ENCODE results near the gene MIXL1. TPM values are rescaled to one million over a fixed set of nuclear protein-coding genes. Genes with fewer than 3 reads are reported as not detected.

Gene MIXL1
- total RNA-seq, 1 experiment from 2014 or later: not detected

DNA sequence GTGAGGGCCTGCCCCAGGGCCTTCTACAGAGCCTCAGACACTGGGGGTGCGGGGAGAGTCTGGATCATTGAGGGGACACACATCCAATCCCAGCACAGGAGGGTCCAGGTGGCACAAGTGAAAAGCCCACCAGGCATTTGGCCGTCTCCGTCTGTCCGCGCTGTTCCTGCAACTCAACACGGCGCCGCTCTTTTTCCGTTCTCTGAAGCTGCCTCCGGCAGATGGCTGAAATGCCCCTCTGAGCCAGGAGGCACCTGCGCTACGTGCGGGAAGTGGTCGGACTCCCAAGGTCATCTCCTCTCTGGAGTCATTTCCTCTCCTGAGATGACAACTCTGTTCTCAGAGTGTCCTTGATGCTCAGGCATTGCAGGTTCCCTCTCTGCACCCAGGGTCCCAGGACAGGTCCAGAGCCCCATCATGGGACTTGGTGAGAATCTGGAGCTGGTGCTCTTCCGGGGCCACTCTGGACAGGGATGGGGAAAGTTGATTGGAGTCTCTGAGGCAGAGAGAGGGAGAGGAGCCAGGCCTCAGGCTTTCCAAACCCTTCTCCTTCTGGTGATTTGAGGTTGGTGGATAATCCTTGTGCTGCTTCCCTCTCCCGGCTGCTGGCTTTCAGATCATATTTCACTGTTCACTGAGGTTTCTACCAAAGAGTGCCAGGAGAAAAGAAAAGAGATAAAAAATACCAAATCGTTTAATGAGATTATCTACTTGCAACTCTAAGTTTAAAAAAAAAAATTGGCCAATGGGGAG is 14.0 kb upstream of the MIXL1 start:
- intact Hi-C loops (cut with micrococcal nuclease): no loop called here
- no peak overlapping the region for H3K27ac ChIP-seq (ENCODE audit: low read depth, low read length)
- H2AFZ ChIP-seq (ENCODE audit: low read depth, low read length, poor library complexity, severe bottlenecking): no peak overlapping the region
- ChIA-PET CTCF (no interaction called here), RAD21 (ENCODE audit: low non-redundant PET in 1 of 2, low total read pairs in 2 of 2, uncharacterized antibody in 2 of 2, unreplicated experiment in 2 of 2) (no interaction called here), POLR2A (no interaction called here)
- H3K4me3 ChIP-seq (replicated peaks in 1 of 2; ENCODE audit: low read depth in 1 of 2, low read length in 2 of 2): no peak overlapping the region
- H3K9ac ChIP-seq (ENCODE audit: low read length): no peak overlapping the region
- no TSS peak for BruUV-seq (replicated peaks)
- H4K20me1 ChIP-seq (ENCODE audit: insufficient read depth): no peaks in the 10 kb centered on the region
- ATAC-seq (no peak), DNase-seq (ENCODE audit: low read depth, low spot score) (no peak)
- H3K79me2 ChIP-seq (ENCODE audit: insufficient read depth, low read length): no peaks in the 10 kb centered on the region
- no peaks in the 10 kb centered on the region for H3K4me1 ChIP-seq (ENCODE audit: control insufficient read depth in 1 of 2, insufficient read depth in 2 of 2, low read length in 2 of 2)
- no peaks in the 10 kb centered on the region for H3K27me3 ChIP-seq (ENCODE audit: insufficient read depth, low read length)
- no peaks in the 10 kb centered on the region for H3K9me3 ChIP-seq (ENCODE audit: control insufficient read depth in 1 of 2, insufficient read depth in 1 of 2, low read depth in 1 of 2, low read length in 2 of 2)
- no peaks in the 10 kb centered on the region for H3K36me3 ChIP-seq (ENCODE audit: control insufficient read depth in 1 of 2, insufficient read depth in 2 of 2, low read length in 2 of 2)
- no peaks in the 10 kb centered on the region for H3K9me2 ChIP-seq (ENCODE audit: insufficient read depth)
- TF ChIP-seq SRF (IDR thresholded peaks at IDR 0.05; ENCODE audit: low read depth) (no peak), SP1 (IDR thresholded peaks at IDR 0.05; ENCODE audit: low read depth) (no peak), CEBPB (IDR thresholded peaks at IDR 0.05; ENCODE audit: low read depth) (no peak), FOSL1 (IDR thresholded peaks at IDR 0.05; ENCODE audit: low read depth) (no peak), EZH2phosphoT487 (IDR thresholded peaks at IDR 0.05; ENCODE audit: borderline replicate concordance) (no peak), JUND (IDR thresholded peaks at IDR 0.05) (no peak), TCF7L2 (IDR thresholded peaks at IDR 0.05; ENCODE audit: borderline replicate concordance, extremely low read depth, insufficient read depth, insufficient read length) (no peak), CBX3 (IDR thresholded peaks at IDR 0.05; ENCODE audit: low read depth) (no peak), RAD21 (IDR thresholded peaks at IDR 0.05; ENCODE audit: low read depth) (no peak), EGR1 (IDR thresholded peaks at IDR 0.05; ENCODE audit: low read depth) (no peak), POLR2AphosphoS5 (IDR thresholded peaks at IDR 0.05; ENCODE audit: low read depth, low read length) (no peak), YY1 (IDR thresholded peaks at IDR 0.05; ENCODE audit: extremely low read depth, insufficient replicate concordance, low read depth, low read length) (no peak), POLR2A (IDR thresholded peaks at IDR 0.05; ENCODE audit: borderline replicate concordance, extremely low read depth, insufficient read depth, insufficient read length) (no peak), ELF1 (IDR thresholded peaks at IDR 0.05; ENCODE audit: borderline replicate concordance, low read depth) (no peak), EZH2 (IDR thresholded peaks at IDR 0.05) (no peak), ZNF274 (IDR thresholded peaks at IDR 0.05; ENCODE audit: low read depth, low read length) (no peak)
- TF ChIP-seq, protein P1, sequence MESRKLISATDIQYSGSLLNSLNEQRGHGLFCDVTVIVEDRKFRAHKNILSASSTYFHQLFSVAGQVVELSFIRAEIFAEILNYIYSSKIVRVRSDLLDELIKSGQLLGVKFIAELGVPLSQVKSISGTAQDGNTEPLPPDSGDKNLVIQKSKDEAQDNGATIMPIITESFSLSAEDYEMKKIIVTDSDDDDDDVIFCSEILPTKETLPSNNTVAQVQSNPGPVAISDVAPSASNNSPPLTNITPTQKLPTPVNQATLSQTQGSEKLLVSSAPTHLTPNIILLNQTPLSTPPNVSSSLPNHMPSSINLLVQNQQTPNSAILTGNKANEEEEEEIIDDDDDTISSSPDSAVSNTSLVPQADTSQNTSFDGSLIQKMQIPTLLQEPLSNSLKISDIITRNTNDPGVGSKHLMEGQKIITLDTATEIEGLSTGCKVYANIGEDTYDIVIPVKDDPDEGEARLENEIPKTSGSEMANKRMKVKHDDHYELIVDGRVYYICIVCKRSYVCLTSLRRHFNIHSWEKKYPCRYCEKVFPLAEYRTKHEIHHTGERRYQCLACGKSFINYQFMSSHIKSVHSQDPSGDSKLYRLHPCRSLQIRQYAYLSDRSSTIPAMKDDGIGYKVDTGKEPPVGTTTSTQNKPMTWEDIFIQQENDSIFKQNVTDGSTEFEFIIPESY (IDR thresholded peaks at IDR 0.05; ENCODE audit: extremely low read depth, insufficient replicate concordance, low read length): no peak
- TF ChIP-seq, protein P2, sequence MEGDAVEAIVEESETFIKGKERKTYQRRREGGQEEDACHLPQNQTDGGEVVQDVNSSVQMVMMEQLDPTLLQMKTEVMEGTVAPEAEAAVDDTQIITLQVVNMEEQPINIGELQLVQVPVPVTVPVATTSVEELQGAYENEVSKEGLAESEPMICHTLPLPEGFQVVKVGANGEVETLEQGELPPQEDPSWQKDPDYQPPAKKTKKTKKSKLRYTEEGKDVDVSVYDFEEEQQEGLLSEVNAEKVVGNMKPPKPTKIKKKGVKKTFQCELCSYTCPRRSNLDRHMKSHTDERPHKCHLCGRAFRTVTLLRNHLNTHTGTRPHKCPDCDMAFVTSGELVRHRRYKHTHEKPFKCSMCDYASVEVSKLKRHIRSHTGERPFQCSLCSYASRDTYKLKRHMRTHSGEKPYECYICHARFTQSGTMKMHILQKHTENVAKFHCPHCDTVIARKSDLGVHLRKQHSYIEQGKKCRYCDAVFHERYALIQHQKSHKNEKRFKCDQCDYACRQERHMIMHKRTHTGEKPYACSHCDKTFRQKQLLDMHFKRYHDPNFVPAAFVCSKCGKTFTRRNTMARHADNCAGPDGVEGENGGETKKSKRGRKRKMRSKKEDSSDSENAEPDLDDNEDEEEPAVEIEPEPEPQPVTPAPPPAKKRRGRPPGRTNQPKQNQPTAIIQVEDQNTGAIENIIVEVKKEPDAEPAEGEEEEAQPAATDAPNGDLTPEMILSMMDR (IDR thresholded peaks at IDR 0.05 in 2 of 3, conservative IDR thresholded peaks at IDR 0.05 in 1 of 3; ENCODE audit: borderline replicate concordance in 1 of 3, insufficient read depth in 1 of 3, low read depth in 2 of 3, low read length in 2 of 3): no peak
- TF ChIP-seq, protein P3, sequence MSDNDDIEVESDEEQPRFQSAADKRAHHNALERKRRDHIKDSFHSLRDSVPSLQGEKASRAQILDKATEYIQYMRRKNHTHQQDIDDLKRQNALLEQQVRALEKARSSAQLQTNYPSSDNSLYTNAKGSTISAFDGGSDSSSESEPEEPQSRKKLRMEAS (IDR thresholded peaks at IDR 0.05): no peak
- TF ChIP-seq, protein P4, sequence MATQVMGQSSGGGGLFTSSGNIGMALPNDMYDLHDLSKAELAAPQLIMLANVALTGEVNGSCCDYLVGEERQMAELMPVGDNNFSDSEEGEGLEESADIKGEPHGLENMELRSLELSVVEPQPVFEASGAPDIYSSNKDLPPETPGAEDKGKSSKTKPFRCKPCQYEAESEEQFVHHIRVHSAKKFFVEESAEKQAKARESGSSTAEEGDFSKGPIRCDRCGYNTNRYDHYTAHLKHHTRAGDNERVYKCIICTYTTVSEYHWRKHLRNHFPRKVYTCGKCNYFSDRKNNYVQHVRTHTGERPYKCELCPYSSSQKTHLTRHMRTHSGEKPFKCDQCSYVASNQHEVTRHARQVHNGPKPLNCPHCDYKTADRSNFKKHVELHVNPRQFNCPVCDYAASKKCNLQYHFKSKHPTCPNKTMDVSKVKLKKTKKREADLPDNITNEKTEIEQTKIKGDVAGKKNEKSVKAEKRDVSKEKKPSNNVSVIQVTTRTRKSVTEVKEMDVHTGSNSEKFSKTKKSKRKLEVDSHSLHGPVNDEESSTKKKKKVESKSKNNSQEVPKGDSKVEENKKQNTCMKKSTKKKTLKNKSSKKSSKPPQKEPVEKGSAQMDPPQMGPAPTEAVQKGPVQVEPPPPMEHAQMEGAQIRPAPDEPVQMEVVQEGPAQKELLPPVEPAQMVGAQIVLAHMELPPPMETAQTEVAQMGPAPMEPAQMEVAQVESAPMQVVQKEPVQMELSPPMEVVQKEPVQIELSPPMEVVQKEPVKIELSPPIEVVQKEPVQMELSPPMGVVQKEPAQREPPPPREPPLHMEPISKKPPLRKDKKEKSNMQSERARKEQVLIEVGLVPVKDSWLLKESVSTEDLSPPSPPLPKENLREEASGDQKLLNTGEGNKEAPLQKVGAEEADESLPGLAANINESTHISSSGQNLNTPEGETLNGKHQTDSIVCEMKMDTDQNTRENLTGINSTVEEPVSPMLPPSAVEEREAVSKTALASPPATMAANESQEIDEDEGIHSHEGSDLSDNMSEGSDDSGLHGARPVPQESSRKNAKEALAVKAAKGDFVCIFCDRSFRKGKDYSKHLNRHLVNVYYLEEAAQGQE (IDR thresholded peaks at IDR 0.05; ENCODE audit: low read depth): no peak
- H3K4me2 ChIP-seq (ENCODE audit: low read length): no peak overlapping the region

All from HCT116 (cell line).